Left cardiac atrium (tissue), 4 donors: ENCODE results near the gene PTGR3. TPM values are rescaled to one million over a fixed set of nuclear protein-coding genes. Genes with fewer than 3 reads are reported as not detected.
A peak's percentile ranks its signal among the peaks of the same experiment; 100 is the strongest.

Experiments used
- ATAC-seq, 2 donors: fragments of 200-7000 bp; cut with Tn5 transposase; one replicate each; pipeline ENCODE4 v1.9.1; 2020; ENCODE audit warnings: mild to moderate bottlenecking in 2 of 2, moderate library complexity in 2 of 2
- DNase-seq: peaks from one replicate; pipeline ENCODE4 v3.0.0-alpha.2; 2020
- intact Hi-C, 2 donors: fragments of 100-400 bp; cut with DNase I; formaldehyde crosslinking; loops; one replicate each; pipeline versions ENCODE4 v1.14.1 to v1.15.1; 2022 to 2023
- total RNA-seq, 2 donors: library from RNA; stranded (reverse); fragmentation: NEBNext Ultra II Directional; extraction: Animal tissue kit (Norgen Biotek cat#: 25700); gene quantifications; one replicate each; pipeline ENCODE4 v1.2.1, GENCODE V29; 2021
- donor health status: DM: no; HTN: yes; CAD: no.
- donor health status: DM: no; HTN: yes; CAD: no; lungs with severe emphysema.
- donor health status: DM: yes; HTN: yes; CAD: no.
- donor health status: Dilated cardiomyopathy.

The PTGR3 gene
- total RNA-seq, 2 donors from 2014 or later, result 33.8 to 51.1 TPM

DNA sequence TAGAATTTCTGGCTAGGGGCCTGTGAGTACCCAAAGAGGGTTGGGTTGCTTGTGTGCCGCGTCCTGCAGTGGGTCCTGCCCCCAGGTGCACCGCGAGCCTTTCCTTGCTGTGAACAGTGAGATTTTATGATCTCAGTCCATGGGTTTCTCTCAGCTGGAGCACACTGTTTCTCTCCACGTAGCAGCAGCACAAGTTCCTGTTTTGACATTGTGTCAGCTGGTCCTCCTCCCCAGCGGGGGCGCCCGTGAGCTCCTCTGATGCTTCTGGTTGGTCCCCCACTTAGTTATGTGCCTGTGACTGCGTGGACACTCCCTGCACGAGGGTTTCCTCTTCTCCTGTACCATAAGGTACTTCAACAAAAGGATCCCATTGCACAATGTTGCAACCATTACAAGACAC lies 31.5 kb upstream of the PTGR3 start:
- intact Hi-C loops, result no loop called here
- no peak for ATAC-seq
- DNase-seq, result no peak

DNA sequence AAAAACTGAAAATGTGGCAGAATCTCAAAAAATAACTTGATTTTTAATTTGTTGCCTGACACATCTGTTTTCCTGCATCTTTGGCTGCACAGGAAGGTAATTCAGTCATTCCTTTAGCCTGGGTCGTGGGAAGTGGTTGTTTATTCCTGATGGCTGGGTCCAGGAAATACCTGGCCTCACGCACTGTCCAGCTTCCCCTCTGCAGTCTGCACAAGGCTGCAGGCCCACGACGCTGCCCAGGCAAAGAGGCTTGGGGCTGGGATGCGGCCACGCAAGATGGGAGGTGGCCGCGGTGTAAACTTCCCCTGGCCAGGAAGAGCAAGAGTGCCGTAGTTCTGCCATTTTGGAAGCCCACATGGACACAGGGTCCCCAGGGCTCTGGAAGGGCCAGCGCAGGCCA lies 29.8 kb upstream of the PTGR3 start:
- ATAC-seq (no peak), DNase-seq (no peak)
- intact Hi-C loops, result no loop called here

DNA sequence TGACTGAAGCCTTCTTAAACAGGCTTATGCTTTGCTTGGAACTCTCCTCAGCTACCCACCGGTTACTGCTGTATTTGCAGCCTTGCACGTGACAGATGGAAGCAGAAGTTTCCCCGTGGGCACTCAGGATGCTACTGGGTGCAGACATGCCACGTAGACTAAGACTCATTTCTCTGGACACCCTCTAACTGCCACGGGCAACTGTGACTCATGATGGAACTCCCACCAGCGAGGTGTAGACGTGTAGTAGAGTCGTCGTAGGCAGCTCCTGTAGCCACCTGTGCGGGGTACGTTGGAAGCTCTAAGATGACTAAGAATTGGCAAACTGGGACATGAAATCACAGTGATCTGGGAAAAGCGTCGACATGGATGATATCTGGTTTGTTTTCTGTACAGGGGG lies 29.2 kb upstream of the PTGR3 start:
- DNase-seq (no peak), ATAC-seq (no peak)
- intact Hi-C loops, result no loop called here

DNA sequence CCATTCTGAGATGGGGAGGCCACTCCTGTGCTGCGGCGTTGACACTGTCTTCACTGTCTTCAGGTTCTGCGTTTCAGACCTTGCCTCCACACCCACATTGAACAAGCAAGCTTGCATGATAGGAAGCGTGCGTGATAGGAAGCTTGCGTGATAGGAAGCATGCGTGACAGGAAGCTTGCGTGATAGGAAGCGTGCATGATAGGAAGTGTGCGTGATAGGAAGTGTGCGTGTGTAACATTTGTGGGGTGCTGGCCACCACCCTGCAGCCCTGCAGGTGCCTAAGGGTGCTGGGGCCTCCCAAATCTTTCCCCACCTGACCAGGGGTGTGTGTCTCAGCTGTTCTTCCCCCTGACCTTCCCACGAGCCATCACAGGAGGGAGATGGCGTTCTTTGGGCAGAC lies 27.0 kb upstream of the PTGR3 start:
- no peak for DNase-seq
- intact Hi-C loops, result no loop called here
- ATAC-seq, result no peak

- DNase-seq (no peak), ATAC-seq (no peak)
- intact Hi-C loops, result no loop called here
Measured at GRCh38 chr18:75234901-75235300, 26.0 kb upstream of the PTGR3 start.

- ATAC-seq, result no peak
- intact Hi-C loops, result no loop called here
- no peak for DNase-seq
Measured at GRCh38 chr18:75231053-75231406, 22.1 kb upstream of the PTGR3 start.

DNA sequence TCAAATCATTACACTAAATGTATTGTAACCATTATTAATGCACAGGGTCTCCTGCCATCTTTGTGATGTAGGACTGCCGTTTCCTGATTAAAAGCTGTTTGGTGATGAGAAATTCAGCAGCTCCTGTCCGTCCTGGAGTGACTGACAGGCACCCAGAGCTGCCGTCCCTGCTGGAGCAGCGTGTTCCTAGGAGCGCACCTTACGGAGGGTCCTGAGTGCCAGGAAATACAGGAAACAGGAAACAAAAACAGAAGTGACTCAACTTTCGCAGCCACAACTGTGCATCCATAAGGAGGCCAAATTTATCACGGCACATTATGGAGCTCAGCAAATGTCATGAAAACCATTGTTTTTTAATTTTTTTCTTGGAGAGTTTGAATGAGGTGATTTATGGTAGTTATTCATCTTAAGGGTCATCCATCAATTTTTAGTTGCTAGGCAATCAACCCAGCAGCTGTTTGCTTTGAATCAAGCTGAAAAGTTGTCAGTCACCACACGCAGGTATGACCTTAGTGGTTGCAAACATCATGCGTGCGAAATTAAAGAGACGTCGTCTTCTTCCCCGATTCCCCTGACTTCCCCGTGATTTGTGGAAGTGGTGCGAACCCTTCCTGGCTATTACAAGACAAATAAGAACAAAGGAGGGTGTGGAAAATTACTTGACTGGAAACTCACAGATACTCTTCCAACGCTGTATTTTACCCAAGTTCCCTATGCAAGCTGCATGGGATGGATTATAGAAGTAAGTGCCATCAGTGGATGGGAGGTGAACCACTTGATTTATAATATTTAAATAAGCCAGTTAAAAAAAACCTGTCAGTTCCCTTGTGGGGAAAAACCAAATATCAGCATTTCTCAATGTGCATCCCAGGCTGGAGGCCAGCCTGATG lies 21.5 kb upstream of the PTGR3 start:
- ATAC-seq (peak in 1 of 2 donors; percentile 29), DNase-seq (no peak)
- intact Hi-C loops, result no loop called here

DNA sequence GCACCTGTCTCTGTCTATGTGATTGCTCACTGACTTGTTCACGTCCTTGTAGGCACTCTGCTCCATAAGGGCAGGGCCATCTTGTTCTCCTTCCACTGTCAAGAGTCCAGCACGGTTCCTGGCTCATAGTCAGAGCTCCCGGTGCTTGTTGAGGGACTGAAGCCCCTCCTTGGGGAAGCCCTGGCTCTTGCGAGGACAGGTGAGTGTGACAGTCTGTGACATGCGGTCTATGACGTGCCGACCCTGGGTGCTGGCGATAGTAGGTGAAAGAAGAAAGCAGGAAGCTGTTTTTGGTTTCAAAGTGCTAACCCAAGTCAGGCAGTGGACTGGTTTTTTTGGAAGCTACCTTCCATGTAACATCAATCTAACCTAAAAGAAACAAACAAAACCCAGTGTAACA lies 20.5 kb upstream of the PTGR3 start:
- intact Hi-C loops, result no loop called here
- ATAC-seq (no peak), DNase-seq (no peak)

DNA sequence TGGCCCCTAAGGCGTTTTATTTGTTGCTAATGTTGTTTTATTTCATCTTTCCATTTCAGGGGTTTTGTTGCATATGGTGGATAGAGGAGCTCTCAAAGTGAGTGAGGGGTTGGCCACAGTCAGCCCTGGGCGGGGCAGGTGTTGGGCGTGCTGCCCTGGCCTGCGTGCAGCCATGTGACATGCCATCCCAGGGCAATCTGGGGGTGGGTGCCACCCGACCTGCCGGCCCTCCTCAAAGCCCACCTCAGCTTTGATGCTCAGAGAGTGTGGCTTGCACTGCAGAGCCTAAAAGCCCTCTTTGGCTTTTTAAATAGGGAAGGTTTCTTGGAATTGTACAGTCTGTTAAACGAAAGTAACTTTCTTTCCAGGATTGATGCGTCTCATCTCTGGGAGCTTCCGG lies 20.0 kb upstream of the PTGR3 start:
- DNase-seq (no peak), ATAC-seq (no peak)
- intact Hi-C loops, result no loop called here

DNA sequence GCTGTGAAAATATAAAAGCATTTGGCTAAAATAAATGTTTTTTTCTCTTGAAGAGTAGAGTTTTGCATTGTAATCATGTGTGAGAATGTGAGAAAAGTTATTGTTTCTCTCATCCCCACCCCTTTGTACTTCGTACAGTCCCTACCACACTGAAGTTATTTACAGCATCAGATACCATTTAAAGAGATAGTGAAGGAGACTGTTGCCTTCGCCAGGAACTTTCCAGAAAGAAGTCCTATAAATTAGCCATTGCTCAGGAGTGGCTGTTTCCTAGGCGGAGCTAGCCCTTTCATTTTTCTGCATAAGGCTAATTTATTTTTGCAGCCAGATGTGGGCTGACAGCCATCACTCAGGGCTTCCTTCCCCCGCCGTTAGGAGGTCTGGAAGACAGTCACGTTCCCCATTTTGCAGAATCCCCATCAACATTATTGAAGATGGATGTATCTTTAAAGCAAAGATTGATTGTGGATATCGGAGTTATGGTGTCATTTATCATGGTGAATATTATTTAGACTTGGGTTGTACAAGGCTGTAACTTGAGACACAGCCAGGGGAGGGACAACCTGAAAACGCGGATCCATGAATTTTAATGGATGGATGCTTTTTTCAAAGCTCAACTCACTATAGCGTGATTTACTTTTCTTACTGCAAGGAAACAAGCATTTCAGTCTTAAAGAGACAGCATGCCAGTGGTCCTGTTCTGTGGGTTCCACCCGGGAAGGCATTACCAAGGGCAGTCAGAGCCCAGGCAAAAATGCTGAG lies 18.8 kb upstream of the PTGR3 start:
- intact Hi-C loops, result no loop called here
- DNase-seq, result no peak
- peak in 1 of 2 donors; percentile 28 for ATAC-seq

DNA sequence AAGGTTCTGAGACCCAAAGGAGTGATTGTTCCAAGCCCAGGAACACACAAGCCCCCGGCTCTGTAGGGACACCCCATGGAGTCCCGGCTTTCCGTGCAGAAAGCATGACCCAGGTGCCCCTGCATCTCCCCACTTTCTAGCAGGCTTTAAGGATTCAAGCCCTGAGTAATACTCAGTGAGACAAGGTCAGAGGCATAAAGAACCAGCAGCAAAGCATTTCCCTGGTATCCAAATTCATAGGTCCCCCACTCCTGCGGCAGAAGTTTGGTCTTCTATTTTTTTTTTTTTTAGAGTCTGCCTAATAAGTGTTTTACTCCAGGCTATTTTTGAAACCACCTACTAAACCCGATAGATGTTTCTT lies 18.0 kb upstream of the PTGR3 start:
- no peak for DNase-seq
- intact Hi-C loops, result no loop called here
- ATAC-seq, result peak; percentile 2 to 8

- intact Hi-C loops, result no loop called here
- DNase-seq (no peak), ATAC-seq (peak; percentile 42 to 43)
Measured at GRCh38 chr18:75226286-75226955, 17.5 kb upstream of the PTGR3 start.

GRCh38 chr18:75223687-75224347 lies 14.9 kb upstream of the PTGR3 start:
- DNase-seq (no peak), ATAC-seq (no peak)
- intact Hi-C loops, result no loop called here

DNA sequence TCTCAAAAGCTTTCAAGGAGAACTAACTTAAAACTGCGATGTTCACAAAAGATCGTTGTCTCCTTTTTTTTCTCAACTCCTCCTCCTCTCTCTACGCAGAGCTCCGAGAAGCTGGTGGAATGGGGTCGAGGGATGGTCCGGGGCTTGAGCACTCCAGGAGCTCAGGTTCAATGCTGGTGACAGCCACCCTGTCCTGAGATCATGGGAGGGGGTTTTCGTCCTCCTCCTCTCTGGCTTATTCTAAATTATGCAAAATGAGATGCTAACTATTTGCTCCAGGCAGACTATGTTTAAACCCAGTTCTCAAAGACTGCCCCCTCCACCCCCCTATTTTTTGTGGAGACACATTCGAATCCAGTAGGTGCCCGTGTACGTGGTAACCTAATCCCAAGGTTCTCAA lies 13.5 kb upstream of the PTGR3 start:
- no peak for DNase-seq
- ATAC-seq, result no peak
- intact Hi-C loops, result no loop called here

DNA sequence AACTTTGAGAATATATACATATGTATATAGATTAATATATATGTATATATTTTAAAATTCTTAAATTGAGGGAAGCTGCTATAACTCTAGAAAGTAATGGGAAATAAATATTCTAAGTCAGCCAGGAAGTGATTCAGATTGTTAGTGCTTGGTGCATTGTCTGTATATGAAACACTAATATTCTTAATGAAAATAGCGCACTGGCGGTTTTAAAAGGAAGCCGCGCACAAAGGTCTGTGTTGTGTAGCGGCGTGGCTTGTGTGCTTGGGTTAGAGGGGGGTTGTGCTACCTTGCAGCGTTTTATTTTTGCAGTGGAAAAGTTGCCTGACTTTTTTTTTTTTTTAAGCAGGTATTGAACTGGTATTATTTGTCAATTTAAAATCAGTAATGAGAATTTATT lies 13.0 kb upstream of the PTGR3 start:
- no peak for ATAC-seq
- intact Hi-C loops, result no loop called here

DNA sequence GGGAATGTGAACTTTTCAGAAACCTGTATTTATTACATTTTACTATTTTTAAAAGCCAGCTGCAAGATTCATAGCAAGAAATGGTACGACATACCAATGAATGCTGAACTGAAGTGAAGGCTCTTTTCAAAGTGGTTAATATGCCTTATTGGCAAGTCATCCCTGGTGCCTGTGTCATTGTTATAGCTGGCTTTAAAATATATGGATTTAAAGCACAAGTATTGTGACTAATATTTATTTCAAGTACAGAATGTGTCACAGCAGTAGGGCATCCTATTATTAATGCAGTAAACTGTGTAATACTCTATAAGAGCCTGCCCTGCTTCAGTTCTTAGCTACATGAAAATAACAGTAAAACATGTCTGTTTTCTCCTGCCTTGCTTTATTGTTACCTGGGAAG lies 12.5 kb upstream of the PTGR3 start:
- ATAC-seq, result no peak
- no peak for DNase-seq
- intact Hi-C loops, result no loop called here

More for the DNA sequence above, 13.0 kb upstream of the PTGR3 start:
- no peak for DNase-seq

GRCh38 chr18:75220551-75221355 lies 11.8 kb upstream of the PTGR3 start:
- peak in 1 of 2 donors; percentile 43 for ATAC-seq
- DNase-seq, result no peak
- intact Hi-C loops, result no loop called here

DNA sequence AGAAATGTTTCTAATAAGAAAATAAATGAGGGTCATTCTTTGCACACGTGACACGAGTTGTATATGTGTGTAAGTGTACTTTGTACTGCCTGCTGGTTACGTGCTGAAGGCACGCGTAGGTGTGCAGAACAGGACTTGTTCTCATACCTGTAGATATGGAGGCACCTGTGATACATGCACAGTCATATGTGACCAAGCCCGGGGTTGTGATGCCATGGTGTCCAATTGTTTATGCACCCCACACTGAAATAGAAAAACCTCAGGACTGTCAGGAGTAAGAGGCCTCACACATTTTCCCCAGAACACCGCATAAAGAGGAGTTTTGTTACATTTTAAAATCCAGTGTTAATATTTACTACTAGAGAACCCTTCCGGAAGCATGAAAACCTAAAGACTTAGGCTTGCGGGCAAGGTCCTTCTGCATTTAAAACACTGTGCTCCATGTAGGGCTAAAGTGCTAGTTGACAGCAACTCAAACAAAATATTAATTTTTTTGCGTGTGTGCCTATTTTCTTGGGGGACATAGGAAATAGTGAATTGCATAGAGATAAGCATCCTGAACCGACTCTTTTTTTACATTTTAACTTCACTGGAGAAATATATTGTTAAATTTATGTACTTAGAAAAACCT lies 10.9 kb upstream of the PTGR3 start:
- ATAC-seq (no peak), DNase-seq (no peak)
- intact Hi-C loops, result no loop called here
